Limb (tissue), 2 donors: Measurements from ENCODE around the gene TOX3.

Experiments
- DNase-seq, 2 donors: peaks; one replicate each; pipeline ENCODE4 v3.0.0-alpha.2; 2016; ENCODE audit errors: extremely low spot score in 2 of 2

Gene TOX3

DNA sequence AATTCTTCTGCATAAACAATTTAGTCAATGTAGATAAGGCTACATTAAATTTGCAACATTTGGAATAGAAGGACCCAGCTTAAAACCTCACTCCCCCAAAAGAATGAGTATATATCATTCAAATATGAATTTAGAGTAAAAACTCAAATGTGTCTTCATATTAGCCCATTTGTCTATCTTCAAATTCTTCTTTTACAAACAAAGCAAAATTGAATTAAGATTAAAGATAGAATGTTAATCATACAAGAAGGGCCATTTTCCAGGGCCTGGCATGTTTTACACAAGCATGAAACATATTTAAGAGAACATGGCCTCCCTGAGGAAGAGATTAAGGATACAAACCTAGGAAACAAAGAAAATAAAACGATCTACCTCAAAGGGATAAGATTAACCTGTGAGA lies 8.4 kb downstream of the TOX3 start:
- no peak for DNase-seq

GRCh38 chr16:52537516-52537915 lies 9.4 kb downstream of the TOX3 start:
- DNase-seq, result no peak

DNA sequence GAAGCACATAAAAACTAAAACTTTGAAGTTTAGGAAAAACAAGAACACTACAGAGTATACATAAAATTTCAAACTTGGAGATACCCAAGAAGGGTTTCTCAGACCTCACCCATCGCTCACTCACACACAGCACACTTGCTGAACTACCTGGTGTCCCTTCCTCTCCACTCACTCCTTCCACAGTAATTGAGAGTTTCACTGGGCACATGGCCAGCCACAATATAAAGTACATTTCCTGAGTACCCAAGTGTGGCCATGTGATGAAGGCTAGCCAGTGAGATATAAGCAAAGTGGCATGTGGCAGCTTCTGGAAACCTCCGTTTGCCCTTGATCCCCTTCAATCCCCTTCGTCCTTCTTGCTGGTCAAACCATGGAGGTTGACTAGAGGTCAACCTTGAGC lies 11.9 kb downstream of the TOX3 start:
- DNase-seq, result no peak

DNA sequence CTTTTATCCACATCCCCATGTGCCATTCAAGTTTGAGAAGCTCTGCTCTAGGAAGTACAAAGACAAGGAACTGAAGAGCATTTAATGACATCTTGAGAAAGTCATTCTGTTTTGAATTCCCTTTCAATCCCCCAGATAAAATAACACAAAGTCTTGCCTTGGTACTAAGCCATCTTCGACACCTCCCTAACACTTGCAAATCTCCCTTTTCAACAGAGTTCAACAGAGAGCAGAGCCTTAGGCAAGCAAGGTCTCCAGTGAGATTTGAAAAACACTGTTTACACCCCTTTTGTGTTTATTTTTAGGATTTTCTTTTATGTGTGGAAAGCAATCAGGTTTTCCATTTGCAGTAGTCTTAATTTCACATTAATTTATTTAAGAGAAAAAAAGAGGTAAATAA lies 13.6 kb downstream of the TOX3 start:
- DNase-seq, result no peak

- DNase-seq, result no peak
These were observed 14.6 kb downstream of the TOX3 start for GRCh38 chr16:52532384-52532783.

GRCh38 chr16:52529226-52529625 lies 17.7 kb downstream of the TOX3 start:
- DNase-seq, result no peak

DNA sequence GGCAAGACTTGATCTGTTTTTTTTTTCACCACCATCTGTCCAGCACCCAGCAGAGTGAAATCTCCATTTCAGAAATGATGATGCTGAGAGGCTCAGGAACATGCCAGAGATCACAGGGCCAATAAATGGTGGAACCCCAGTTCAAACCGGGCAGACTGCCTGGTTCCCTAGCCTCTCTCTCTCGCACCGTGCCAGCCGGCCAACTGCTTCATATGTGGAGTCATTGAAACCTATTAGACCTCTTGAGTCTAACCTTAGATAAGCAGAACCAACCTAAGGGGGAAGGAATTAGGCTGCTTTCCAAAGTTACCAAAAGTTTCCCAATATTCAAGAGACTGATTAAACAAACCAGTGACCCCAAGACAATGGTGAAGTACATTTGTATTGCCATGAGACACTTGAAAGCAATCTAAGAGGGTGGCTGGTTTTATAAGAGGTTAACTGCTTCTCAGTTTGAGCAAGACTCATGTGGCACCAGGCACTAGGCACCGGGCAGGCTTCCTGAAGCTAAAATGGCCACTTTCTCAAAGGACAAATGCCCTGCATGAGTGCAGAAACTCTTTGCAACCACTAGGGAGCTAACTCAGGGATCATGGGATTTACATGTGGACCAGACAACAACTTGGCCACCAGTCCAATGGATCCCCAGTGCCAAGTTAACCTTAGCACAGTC lies 18.4 kb downstream of the TOX3 start:
- no peak for DNase-seq

GRCh38 chr16:52526830-52527229 lies 20.1 kb downstream of the TOX3 start:
- DNase-seq, result no peak

- DNase-seq, result no peak
These were observed 20.7 kb downstream of the TOX3 start for GRCh38 chr16:52526116-52526828.

DNA sequence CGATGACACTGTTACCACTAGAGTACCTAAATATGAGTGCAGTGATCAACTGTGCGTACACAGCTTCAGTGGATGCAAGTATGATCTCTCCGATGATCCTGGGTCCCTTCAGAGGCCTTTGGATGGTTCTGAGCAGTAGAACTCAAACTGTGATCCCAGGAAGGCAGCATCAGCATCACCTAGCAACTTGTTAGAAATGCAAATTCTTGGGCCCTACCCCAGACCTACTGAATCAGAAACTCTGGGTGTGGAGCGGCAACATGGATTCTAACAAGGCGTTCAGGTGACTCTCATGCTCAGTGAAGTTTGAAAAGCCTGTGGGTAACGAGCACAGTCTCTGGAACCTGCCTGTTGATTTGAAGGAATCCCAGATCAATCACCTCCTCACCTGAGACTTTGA lies 25.4 kb downstream of the TOX3 start:
- no peak for DNase-seq

DNA sequence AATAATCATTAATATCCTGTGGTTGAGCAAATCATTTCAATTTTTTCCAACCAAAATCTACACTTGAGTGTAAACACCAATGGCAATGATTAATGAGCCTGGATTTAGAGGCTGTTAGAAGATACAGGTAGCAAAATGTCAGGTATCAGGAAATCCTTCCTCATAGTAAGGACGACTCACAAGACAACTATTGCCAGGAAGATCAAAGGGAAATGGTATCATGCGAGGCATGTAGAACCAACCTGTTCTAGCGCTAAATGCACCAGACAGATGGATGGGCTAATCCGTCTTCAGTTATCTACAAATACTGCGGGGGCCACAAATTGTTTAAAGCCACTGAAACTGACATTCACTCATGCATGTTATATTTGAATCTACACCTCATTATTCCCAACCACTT lies 28.1 kb downstream of the TOX3 start:
- DNase-seq, result no peak

DNA sequence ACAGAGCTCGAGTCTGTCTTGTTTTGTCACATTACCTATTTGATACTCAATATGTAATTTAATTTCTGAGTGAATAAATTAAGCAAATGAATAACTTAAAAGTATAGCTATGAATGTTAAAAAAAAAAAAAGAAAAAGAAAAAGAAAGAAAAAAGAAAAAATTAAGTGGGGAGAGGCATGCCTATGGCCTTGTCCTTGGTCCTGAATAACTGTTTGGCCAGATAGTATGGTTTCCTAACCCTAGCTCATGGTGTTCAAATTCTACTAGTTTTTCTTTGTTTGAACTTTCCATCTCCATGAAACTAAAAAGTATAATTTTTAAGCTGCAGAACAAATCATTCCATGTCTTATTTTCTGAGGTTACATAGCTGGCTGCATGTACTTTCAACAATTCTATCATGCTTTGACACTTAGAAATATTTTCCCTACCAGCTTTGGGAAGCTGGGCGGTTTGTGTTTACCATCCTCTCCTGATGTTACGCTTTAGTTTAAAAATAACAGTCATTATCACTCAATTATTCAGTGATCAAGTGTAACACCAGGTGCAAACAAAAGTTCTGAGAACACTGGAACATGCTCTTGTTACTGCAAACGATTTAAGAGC lies 31.8 kb downstream of the TOX3 start:
- DNase-seq, result no peak

- DNase-seq, result no peak
These were observed 34.5 kb downstream of the TOX3 start for GRCh38 chr16:52512297-52512987.

DNA sequence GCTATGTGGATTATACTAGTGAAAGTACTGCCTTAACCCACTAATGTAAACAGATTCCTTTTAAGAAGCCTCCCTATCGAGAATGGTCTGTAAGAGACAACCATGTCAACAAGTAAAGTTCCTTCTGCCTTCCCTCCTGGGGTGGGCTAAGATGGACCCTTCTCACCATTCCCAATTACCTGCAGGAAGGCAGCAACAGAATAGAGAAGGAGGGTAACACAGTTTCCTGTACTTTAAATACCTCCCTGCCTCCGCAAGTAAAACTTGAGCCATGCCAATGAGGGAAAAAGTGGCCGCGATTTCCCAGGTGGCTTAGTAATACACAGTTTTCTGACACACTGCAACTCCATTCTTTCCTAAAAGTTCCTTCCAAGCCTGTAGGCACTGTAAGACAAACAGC lies 45.2 kb downstream of the TOX3 start:
- DNase-seq, result no peak

DNA sequence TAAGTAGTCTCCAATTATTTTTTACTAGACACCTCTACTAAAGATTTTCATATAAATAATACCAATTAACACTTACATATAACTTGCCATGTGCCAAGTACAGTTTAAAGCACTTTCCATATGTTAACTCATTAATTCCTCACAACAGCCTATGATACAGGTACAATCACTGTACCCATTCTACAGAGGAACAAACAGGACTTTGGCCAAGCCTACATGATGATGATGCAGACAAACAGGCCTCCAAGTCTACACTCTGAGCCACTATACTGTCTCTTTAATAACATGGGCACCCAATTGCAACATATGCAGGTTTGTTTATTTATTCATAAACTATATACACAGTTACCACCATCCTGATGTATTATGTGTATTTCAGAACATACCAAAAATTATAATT lies 46.0 kb downstream of the TOX3 start:
- DNase-seq, result no peak

DNA sequence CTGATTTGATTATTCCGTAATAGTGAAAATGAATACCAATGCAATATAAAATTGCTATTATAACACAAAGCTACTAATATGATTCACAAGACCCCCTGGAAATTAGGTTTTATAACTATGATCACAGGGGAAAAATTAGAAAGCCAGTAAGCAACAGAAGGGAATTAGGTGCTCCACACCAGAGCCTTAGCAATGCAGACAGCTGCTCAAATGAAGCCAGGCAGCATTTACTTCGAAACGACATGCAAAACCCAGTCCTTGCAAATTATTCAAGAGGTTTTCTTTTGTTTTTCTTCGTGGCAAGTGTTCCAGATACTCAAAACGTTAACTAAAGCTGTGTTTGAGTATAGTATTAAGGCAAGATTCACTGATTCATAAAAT lies 47.9 kb downstream of the TOX3 start:
- no peak for DNase-seq

DNA sequence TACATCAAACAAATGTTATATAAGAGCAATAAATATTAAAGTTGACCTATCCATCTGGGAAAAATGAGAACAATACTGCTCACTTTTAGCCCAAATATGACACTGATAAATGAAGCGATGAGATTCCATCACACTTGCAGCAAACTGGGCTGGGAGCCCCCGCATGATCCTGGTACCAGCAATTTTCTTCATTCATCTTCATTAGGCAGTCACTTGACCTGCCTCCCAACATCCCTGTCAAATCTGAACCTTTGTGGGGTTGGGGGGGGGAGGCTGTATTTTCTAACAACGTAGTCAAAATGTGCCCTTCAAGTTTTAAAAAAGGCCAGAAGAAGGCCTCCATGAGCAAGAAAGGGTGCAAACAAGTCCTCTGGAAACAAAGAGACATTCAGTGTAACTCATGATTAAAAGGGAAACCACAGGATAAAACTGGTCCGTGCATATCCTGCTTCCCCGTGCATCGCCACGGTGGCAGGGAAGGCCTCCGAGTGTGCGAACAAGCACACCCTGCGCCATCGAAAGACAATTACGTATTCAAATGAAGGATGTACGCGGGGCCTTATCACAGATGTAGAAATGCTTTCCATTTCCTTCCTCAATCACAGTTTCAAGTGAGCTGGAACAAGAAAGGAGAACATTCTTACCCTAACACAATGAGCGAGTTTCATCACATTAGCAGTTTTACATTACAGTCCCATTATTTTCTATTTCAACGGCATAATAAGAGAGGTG lies 48.4 kb downstream of the TOX3 start:
- peak in 1 of 2 donors; percentile 36 for DNase-seq

- DNase-seq, result peak in 1 of 2 donors; percentile 92
These were observed 49.7 kb downstream of the TOX3 start for GRCh38 chr16:52497067-52497816.

DNA sequence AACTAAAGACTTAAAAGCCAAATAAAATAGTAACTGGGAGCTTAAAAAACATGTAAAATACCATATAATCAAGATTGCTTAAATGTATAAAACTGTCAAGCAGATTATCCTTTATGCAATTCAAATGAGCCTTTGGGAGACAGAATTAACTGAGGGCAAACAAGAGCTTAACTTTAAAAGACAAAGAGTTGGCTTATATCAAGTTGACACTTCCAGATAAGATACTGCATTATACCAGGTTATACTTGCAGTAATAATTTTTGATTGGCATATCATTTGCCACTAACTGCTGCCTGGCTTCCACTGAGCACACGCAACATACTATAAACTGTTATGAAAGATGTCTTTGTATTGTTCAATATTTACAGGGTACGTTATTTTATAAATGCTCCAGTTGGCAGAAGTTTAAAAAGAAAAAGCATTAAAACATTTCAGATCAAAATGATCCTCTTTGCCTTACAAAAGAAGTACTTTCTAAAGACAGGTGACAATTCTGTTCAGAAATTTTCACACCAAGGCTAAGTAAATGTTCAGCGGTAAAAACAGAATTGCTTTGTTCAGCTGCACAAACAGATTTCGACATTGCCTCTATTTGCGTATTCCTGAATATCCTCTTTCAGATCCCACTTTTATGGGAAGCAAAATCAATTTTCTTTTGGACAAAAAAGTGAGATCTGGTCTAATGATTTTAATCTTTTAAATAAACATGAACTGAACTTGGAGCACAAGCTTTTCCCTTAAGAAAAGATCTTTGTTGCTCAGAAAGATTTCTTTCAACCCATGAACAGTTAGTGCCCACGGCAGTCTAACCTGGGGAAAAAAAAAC lies 50.7 kb downstream of the TOX3 start:
- no peak for DNase-seq

DNA sequence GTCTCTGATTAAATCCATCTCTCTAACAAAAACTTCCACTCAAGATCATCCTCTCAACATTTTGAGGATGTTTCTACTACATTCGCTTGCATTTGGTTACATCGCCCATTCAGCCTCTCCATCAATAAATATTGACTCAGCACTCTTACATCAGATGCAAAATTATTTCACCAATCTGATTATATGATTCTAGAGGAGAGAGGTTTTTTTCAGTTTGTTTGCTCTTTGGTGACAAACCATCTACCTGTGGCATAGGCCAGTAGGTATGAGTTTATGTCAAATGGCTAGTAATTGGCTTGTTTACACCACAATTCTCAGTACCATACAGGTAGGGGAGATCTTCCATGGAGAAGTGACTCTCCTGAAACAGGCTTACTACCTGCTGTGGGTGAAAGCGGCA lies 52.3 kb downstream of the TOX3 start:
- DNase-seq, result no peak
